Stimulated activated CD4-positive, alpha-beta T cell treated with anti-CD3 and anti-CD28 coated beads, Interleukin-15, amount 100 ng/mL, for 48 hours (primary cell): ENCODE results near the gene STEAP1.
A peak's percentile ranks its signal among the peaks of the same experiment; 100 is the strongest.
"Not testable (repeated sequence)": the region's sequence is repeated elsewhere in the genome, so short reads cannot be mapped to it uniquely, and the experiment has no call there.

Experiments
- DNase-seq, 2 donors: peaks; one replicate each; pipeline ENCODE4 v3.0.0-alpha.2; 2020; ENCODE audit warnings: low read depth in 2 of 2

Gene STEAP1

DNA sequence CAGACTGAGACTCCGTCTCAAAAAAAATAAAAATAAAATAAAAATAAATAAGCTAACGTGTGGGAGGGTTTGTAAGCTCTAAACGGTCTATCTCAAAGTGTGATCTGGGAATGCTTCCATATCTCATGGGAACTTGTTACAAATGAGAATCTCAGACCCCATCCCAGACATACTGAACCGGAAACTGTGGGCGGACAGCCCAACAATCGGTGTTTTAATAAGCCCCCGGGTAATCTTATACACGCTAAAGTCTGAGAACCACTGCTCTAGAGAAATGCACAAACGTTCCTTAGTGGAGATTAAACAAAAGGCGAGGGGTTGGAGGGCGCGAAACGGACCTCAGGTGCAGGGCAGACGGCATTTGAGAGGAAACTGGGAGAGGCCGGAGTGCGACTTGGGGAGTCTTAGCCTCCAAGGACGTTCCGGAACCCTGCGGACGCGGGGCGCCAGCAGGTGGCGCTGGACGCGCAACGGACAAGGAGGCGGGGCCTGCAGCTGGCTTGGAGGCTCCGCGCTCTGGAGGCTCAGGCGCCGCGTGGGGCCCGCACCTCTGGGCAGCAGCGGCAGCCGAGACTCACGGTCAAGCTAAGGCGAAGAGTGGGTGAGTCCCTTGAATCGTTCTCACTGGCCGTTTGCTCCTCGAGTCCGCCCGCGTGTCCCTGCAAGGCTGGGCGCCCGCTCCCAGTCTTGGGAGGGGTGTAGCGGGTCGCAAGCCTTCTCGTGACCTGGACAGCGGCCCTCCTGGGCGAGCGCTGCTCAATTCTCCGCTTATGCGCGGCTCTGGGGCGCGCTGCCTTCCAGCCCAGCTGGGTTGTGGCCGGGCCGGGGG lies at the start of gene STEAP1:
Gene STEAP1, plus strand, starts transcription at position 527 of the 829 bp plus-strand sequence. CDS start 5,320 bp downstream, outside the sequence.
- peak; percentile 60 to 81 for DNase-seq

DNA sequence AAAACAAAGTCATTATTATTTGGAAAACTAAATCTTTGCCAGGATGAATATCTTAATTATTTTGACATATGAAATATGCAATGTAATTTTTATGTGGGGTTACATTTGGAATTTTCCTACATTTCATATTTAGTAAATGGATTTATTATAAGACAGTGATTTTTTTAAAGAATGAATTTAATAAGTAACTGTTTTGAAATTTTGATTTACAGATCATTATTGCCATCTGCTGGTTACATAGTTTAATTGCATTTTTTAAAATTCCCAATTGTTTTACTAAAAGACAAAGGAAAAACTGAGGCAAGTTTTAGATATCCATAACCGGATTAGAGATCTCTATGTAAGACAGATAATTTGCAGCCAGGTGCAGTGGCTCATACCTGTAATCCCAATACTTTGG lies 39.3 kb upstream of the STEAP1 start:
- not testable (repeated sequence) for DNase-seq

- not testable (repeated sequence) for DNase-seq
These were observed 35.6 kb upstream of the STEAP1 start for GRCh38 chr7:90118551-90119177.

DNA sequence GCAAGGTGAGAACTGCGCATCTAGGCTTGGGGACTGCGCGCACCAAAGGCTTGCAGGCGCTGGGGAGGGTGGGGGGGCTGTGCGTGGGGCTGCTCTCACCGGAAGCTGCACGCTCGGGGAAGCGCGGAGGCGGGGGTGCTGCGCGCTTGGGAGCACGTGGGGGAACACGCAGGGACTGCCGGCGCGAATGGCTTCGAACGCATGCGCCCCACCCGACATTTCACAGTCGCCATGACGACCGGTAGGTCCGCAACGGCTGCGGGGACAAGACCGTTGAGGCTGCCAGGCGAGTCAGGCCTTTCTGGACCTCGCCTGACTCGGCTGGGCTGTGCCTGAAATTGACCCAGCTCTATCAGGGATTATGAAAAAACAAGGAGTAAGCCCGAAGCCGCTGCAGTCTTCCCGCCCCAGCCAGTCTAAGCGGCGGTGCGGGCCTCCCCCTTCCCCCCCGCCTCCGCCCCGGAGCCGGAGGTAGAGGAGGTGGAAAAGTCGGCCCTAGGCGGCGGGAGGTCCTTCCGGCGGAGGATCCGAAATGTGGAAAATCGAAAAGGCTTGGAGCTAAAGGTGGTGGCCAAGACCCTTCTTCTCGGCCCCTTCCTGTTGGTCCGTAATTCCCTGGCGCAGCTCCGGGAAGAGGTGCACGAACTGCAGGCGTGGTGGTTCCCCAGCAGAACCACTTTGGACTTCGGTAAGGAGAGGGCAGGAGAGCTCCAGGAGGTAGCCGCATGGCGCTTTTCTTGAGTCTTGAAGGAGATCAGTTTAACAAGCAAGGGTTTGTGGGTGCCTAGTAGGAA lies 34.9 kb upstream of the STEAP1 start:
- DNase-seq = peak in 1 of 2 donors; percentile 8

GRCh38 chr7:90120205-90120604 lies 34.1 kb upstream of the STEAP1 start:
- not testable (repeated sequence) for DNase-seq

DNA sequence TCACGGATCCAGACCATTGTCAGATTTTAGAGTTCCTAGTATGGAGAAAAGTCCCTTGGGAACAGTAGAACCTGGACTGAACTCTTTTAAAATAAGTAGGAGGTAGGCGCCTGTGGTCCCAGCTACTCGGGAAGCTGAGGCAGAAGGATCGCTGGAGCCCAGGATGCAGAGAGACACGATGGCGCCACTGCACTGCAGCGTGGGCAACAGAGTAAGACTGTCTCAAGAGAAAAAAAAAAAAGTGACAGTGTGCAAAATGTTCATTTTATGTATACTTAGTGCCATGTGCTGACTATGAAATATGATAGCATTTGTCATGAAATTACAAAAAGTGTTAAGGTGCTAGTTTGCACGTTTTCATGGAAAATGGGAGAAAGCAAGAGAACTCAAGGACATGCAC lies 22.5 kb upstream of the STEAP1 start:
- not testable (repeated sequence) for DNase-seq

DNA sequence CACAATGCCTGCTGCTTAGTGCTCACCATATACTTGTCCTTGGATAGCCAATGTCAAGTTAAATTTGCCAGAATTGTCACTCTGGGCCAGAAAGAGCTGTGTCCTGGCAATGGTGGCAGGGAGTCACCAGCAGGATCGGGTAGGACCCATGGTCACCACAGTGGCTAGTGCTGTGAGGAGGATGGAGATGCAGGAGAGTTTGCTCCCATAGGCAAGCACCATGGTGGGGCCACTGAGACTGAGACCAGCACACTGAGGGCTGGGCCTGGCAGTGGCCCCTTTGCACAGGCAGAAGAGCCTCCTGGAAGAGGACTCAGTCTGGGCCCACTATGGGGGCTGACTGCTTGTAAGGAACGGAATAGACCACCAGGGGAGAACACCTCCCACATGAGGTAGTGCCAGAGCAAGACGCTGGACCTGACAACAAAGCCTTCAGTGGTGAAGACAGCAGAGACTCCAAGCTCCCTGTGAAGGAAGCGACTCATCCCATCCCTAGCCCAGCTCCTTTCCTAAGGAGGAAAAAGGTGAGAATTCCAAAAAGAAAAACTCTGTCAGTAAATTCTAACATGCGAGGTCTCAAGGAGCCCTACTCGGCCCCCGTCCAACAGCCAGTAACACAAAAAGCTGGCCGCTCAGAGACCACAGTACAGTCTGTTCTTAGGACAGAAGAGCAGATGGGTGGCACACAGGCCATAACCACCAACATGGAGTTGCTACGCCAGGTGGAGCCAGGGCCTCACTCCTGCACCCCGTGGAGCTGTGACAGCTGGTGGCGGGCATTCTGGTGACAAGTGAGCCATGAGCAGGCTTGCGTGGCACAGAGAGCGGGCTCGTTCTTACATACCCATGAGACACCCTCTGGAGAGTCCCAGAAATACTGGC lies 6.9 kb upstream of the STEAP1 start:
- DNase-seq = not testable (repeated sequence)

- not testable (repeated sequence) for DNase-seq
These were observed 4.8 kb upstream of the STEAP1 start for GRCh38 chr7:90149428-90149827.

GRCh38 chr7:90151884-90152283 lies 2.4 kb upstream of the STEAP1 start:
- not testable (repeated sequence) for DNase-seq

- DNase-seq = not testable (repeated sequence)
These were observed 1.5 kb upstream of the STEAP1 start for GRCh38 chr7:90152642-90153253.

- no peak for DNase-seq
These were observed 937 bp downstream of the STEAP1 start for GRCh38 chr7:90155206-90155605.

GRCh38 chr7:90157331-90157730 lies 3.1 kb downstream of the STEAP1 start:
- not testable (repeated sequence) for DNase-seq

DNA sequence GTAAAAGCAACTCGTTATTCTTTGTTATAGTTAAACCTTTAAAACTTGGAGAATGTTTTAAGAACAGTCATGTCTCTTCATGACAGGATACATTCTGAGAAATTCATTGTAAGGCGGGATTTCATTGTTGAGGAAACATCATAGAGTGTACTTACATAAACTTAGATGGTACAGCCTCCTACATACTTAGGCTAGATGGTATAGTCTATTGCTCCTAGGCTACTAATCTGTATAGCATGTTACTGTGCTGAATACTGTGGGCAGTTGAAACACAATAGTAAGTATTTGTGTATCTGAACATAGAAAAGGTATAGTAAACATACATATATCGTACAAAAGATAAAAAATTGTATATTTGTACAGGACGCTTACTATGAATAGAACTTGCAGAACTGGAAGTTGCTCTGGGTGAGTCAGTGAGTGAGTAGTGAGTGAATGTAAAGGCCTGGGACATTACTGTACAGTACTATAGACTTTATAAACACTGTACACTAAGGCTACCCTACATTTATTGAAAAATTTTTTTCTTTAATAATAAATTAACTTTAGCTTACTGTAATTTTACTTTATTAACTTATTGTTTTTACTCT lies 3.6 kb downstream of the STEAP1 start:
- not testable (repeated sequence) for DNase-seq

DNA sequence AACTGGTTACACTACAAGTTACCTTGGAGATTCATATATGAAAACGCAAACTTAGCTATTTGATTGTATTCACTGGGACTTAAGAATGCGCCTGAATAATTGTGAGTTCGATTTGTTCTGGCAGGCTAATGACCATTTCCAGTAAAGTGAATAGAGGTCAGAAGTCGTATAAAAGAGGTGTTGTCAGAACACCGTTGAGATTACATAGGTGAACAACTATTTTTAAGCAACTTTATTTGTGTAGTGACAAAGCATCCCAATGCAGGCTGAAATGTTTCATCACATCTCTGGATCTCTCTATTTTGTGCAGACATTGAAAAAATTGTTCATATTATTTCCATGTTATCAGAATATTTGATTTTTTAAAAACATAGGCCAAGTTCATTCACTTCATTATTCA lies 9.3 kb downstream of the STEAP1 start:
- no peak for DNase-seq

DNA sequence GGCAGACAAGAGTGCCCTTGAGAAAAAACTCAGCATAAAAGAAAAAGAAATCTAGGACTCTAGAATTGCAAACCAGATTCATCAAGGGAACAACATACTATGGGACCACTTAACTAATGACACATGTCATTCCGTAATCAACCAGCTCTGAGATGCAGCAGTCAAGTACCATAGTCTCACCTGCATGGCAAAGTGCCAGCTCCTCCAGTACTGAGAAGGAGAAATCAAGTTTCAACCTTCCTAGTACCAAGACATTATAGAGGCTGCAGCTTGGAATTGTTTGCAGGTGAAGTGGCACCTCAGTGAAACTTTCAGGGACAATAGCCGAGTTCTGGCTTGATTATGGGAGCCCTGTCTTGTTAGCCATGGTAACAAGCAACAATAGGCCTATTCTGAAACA lies 11.5 kb downstream of the STEAP1 start:
- no peak for DNase-seq

- DNase-seq = no peak
These were observed 11.9 kb downstream of the STEAP1 start for GRCh38 chr7:90166153-90166552.

DNA sequence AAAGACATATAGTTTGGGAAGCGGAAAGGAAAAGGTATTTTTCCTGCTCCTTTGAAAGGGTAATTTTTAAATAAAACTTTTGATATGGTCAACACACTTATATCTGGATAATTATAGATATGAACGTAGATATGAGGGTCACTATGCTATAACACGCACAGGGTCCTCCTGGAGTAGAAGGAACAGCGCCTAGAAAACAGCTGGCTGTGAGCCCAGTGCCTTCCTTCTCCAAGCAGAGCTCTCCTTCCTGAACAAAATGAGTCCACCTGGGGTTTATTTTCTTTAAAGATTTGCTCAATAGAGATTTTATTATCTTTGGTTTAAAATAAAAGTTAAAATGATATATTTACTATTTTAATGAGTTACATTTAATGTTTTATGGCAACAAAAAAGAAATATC lies 13.1 kb downstream of the STEAP1 start:
- no peak for DNase-seq

DNA sequence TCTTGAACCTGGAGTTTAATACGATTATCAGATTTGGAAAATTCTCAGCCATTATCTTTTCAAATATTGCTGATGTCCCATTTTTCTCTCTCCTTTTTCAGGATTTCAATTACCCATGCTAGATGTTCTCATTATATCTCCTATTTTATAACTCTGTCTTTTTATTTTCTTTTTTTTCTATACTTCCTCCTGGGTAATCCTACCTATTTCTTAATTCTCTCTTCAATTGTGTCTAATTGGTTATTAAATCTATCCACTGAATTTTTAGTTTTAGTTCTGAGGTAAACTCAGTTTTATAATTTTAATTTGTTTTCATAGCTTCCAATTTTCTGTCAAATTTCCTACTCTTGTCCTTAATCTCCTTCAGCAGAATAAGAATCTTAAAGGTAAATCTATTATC lies 15.6 kb downstream of the STEAP1 start:
- DNase-seq = no peak

DNA sequence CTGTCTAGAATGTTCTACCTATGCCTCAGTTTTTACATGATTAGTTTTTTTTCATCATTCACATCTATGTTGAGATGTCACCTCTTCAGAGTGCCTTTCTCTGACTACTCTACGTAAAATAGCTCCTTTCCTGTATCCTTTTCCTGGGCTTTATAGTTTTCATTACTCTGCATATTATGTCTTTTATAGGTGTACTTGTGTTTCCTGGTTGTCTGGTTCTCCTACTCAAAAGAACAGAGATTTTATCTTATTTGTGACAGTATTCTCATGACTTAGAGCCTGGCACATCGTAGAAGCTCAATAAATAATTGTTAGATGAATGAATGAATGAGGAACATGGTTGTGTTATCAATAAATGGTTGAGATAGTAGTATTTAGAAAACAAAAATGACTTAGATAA lies 17.9 kb downstream of the STEAP1 start:
- DNase-seq = no peak

GRCh38 chr7:90172624-90173023 lies 18.4 kb downstream of the STEAP1 start:
- DNase-seq = no peak
